CD8-positive, alpha-beta memory T cell (primary cell): ENCODE results near the gene SYMPK. TPM values are rescaled to one million over a fixed set of nuclear protein-coding genes. Genes with fewer than 3 reads are reported as not detected.

ENCODE experiments used
- CTCF ChIA-PET: fragments of 350-600 bp; sonication (Branson Sonifier 250); formaldehyde crosslinking; loops from one replicate; lab custom pipeline; 2021; ENCODE audit warnings: antibody characterized with exemption; lab: Charles Lee
- POLR2A ChIA-PET: fragments of 350-600 bp; sonication (Branson Sonifier 250); formaldehyde crosslinking; loops from one replicate; lab custom pipeline; 2021; ENCODE audit warnings: antibody characterized with exemption; lab: Charles Lee
- DNase-seq, 5 donors: peaks; one replicate each; pipeline versions ENCODE4 v3.0.0 to v3.0.0-alpha.2; 2020 to 2022; ENCODE audit warnings: mixed read lengths in 1 of 5
- H3K27ac ChIP-seq: one replicate; pipeline ENCODE4 v1.7.0; 2013; ENCODE audit warnings: low read depth, mild to moderate bottlenecking, low read length, moderate library complexity
- H3K27me3 ChIP-seq: 2 replicates; pipeline ENCODE4 v1.7.0; 2013; ENCODE audit warnings: low read length, mild to moderate bottlenecking; ENCODE audit not compliant: insufficient read depth, poor library complexity, severe bottlenecking
- H3K36me3 ChIP-seq: 2 replicates; pipeline ENCODE4 v1.7.0; 2013; ENCODE audit warnings: mild to moderate bottlenecking, low read length, moderate library complexity; ENCODE audit not compliant: insufficient read depth
- H3K4me1 ChIP-seq: 2 replicates; pipeline ENCODE4 v1.7.0; 2013; ENCODE audit warnings: mild to moderate bottlenecking, low read length, moderate library complexity; ENCODE audit not compliant: insufficient read depth
- H3K4me3 ChIP-seq: 2 replicates; pipeline ENCODE4 v1.7.0; 2013; ENCODE audit warnings: mild to moderate bottlenecking, low read length
- H3K9me3 ChIP-seq: 2 replicates; pipeline ENCODE4 v1.7.0; 2013; ENCODE audit warnings: mild to moderate bottlenecking, low read length
- H3K27ac Mint-ChIP-seq, 8 donors: one replicate each; pipeline ENCODE4 v1.8.0; 2020 to 2021; ENCODE audit warnings: mixed read lengths in 8 of 8, mild to moderate bottlenecking in 6 of 8, inconsistent platforms in 3 of 8, moderate library complexity in 3 of 8
- H3K27me3 Mint-ChIP-seq, 2 donors: one replicate each; pipeline ENCODE4 v1.8.0; 2020 to 2021; ENCODE audit warnings: mixed read lengths in 2 of 2, mild to moderate bottlenecking in 1 of 2, moderate library complexity in 1 of 2
- H3K36me3 Mint-ChIP-seq, 3 donors: one replicate each; pipeline ENCODE4 v1.8.0; 2020 to 2021; ENCODE audit warnings: mixed read lengths in 3 of 3, inconsistent platforms in 1 of 3, mild to moderate bottlenecking in 1 of 3
- H3K4me1 Mint-ChIP-seq, 3 donors: one replicate each; pipeline ENCODE4 v1.8.0; 2020 to 2021; ENCODE audit warnings: mixed read lengths in 3 of 3, inconsistent platforms in 1 of 3, mild to moderate bottlenecking in 1 of 3
- H3K4me3 Mint-ChIP-seq, 7 donors: one replicate each; pipeline ENCODE4 v1.8.0; 2020 to 2021; ENCODE audit warnings: mixed read lengths in 7 of 7, mild to moderate bottlenecking in 6 of 7, moderate library complexity in 4 of 7, inconsistent platforms in 2 of 7
- H3K9me3 Mint-ChIP-seq, 5 donors: one replicate each; pipeline ENCODE4 v1.8.0; 2020 to 2022; ENCODE audit warnings: mixed read lengths in 5 of 5, mild to moderate bottlenecking in 3 of 5, moderate library complexity in 2 of 5, inconsistent platforms in 1 of 5
- polyA plus RNA-seq: library from polyadenylated mRNA; unstranded; fragments of 300-500 nt; fragmentation: Illumina TruSeq; gene quantifications from one replicate; pipeline ENCODE4 v1.2.3, GENCODE V29; 2021
- total RNA-seq, 2 experiments: library from RNA; stranded (reverse); gene quantifications; one replicate each; pipeline ENCODE4 v1.2.3, GENCODE V29; 2021

The SYMPK gene
- total and polyA plus RNA-seq, 3 experiments from 2014 or later: 17.5 to 119 (median 116) TPM

DNA sequence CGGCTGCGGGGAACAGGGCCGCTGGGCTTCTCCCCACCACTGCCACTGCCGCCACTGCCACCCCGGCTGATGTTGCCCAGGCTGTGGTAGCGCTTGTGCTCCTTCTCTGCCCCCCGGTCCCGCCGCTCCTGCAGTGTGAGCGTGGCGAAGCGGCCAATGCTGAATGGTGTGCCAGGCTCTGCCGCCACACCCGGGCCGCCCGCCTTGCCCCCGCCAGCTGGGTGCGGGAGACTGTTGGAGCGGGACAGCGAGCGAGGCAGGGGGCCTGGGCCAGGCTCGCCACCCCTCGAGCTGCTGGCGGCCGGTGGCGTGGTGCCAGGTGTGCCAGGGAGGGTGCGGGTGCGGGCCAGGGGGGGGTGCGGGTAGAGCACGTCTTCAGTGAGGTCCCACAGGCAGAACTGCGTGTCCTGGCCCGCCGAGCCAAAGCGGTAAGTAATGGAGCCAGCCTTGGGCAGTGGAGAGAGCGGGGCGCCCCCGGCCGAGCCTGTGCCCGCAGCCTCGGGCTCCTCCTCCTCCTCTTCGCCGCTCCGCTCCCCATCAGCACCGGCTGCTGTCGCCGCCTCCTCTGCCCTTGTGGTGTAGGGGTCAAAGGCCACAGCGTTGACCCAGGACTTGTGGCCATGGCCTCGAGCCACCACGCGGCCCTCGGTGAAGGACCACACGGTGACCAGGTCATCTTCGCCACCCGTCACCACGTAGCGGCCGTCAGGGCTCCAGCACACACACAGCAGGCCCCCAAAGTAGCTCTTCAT, 77.0 kb downstream of the SYMPK start:
- Mint-ChIP-seq H3K9me3 (no peaks in the 10 kb centered on the region), H3K27ac (no peak overlapping the region), H3K27me3 (peaks cover 2 to 5% of the 10 kb centered on the region in 2 donors), H3K36me3 (peaks cover 15 to 51% (median 15%) of the 10 kb centered on the region in 3 donors), H3K4me1 (peaks cover 14 to 20% (median 16%) of the 10 kb centered on the region in 3 donors), H3K4me3 (no peak overlapping the region)
- H3K4me1 ChIP-seq: peaks cover 7% of the 10 kb centered on the region
- H3K4me3 ChIP-seq: no peak overlapping the region
- ChIA-PET CTCF (interaction anchor here (1.0 kb wide), 1 partner anchor 16 kb away, joined by 3 read pairs; no protein-coding TSS in a partner anchor), POLR2A (no interaction called here)
- H3K27ac ChIP-seq: no peak overlapping the region
- H3K9me3 ChIP-seq: no peaks in the 10 kb centered on the region
- DNase-seq: no peak
- H3K36me3 ChIP-seq: peaks cover 7% of the 10 kb centered on the region
- no peaks in the 10 kb centered on the region for H3K27me3 ChIP-seq

DNA sequence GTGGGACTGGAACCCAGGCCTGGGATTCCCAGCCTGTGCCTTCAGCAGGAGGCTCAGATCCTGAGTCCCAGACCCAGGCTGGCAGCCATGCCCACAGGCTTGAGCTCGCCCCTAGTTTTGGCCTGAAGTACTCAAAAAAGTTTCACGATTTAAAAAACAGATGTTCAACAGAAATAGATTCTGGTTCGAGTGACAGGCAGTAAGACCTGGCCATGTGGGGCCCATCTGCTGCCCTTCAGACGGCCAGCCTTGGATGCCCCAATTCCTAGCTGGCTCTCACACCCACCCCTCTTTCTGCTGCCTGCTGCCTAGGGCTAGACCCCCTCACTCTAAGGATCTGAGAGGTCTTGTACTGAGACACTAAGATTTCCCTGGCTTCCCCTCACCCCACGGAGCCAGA, 77.8 kb downstream of the SYMPK start:
- Mint-ChIP-seq H3K36me3 (peaks cover 15 to 47% (median 15%) of the 10 kb centered on the region in 3 donors), H3K4me1 (peaks cover 10 to 15% (median 14%) of the 10 kb centered on the region in 3 donors), H3K4me3 (no peak overlapping the region), H3K27me3 (peaks cover 7 to 8% of the 10 kb centered on the region in 2 donors), H3K9me3 (no peaks in the 10 kb centered on the region), H3K27ac (no peak overlapping the region)
- H3K4me3 ChIP-seq: no peak overlapping the region
- no peaks in the 10 kb centered on the region for H3K9me3 ChIP-seq
- no peak for DNase-seq
- POLR2A ChIA-PET: no interaction called here
- peaks cover 7% of the 10 kb centered on the region for H3K36me3 ChIP-seq
- CTCF ChIA-PET: no interaction called here
- H3K4me1 ChIP-seq: peaks cover 3% of the 10 kb centered on the region
- no peak overlapping the region for H3K27ac ChIP-seq
- no peaks in the 10 kb centered on the region for H3K27me3 ChIP-seq

GRCh38 chr19:45784096-45784495, 78.9 kb downstream of the SYMPK start:
- Histone ChIP-seq H3K27me3 (peaks cover 5% of the 10 kb centered on the region), H3K4me1 (peaks cover 12% of the 10 kb centered on the region), H3K27ac (no peak overlapping the region), H3K9me3 (no peaks in the 10 kb centered on the region), H3K36me3 (peaks cover 3% of the 10 kb centered on the region), H3K4me3 (no peak overlapping the region)
- POLR2A ChIA-PET: interaction anchor here (0.6 kb wide), 1 partner anchor 119 kb away, joined by 3 read pairs; no protein-coding TSS in a partner anchor
- Mint-ChIP-seq H3K27ac (no peak overlapping the region), H3K36me3 (peaks cover 13 to 43% (median 15%) of the 10 kb centered on the region in 3 donors), H3K4me3 (no peak overlapping the region), H3K9me3 (no peaks in the 10 kb centered on the region), H3K4me1 (peaks cover 16 to 25% (median 20%) of the 10 kb centered on the region in 3 donors), H3K27me3 (peaks cover 10 to 18% of the 10 kb centered on the region in 2 donors)
- CTCF ChIA-PET: no interaction called here
- no peak for DNase-seq

GRCh38 chr19:45782820-45783785, 79.8 kb downstream of the SYMPK start:
- no peaks in the 10 kb centered on the region for H3K9me3 ChIP-seq
- Mint-ChIP-seq H3K4me1 (peaks cover 19 to 24% (median 20%) of the 10 kb centered on the region in 3 donors), H3K27me3 (peaks cover 8 to 21% of the 10 kb centered on the region in 2 donors), H3K27ac (peak overlapping the region in 1 of 8 donors; percentile 14), H3K36me3 (peaks cover 6 to 36% (median 8%) of the 10 kb centered on the region in 3 donors), H3K9me3 (no peaks in the 10 kb centered on the region), H3K4me3 (no peak overlapping the region)
- H3K27me3 ChIP-seq: peaks cover 5% of the 10 kb centered on the region
- H3K36me3 ChIP-seq: no peaks in the 10 kb centered on the region
- H3K27ac ChIP-seq: no peak overlapping the region
- H3K4me1 ChIP-seq: peaks cover 20% of the 10 kb centered on the region
- H3K4me3 ChIP-seq: no peak overlapping the region
- POLR2A ChIA-PET: interaction anchor here (0.6 to 1.1 kb wide), 4 partner anchors 12 to 604 kb away, joined by 3 to 4 read pairs (median 4); partner anchors contain the start of gene SIX5
- DNase-seq: no peak
- CTCF ChIA-PET: interaction anchor here (0.8 to 1.0 kb wide), 2 partner anchors 13 to 14 kb away, joined by 3 to 4 read pairs; partner anchors contain the start of gene SIX5

- peaks cover 18 to 24% (median 18%) of the 10 kb centered on the region in 3 donors for H3K4me1 Mint-ChIP-seq
- ChIA-PET CTCF (interaction anchor here (0.6 to 1.1 kb wide), 2 partner anchors 13 to 35 kb away, joined by 3 to 5 read pairs; no protein-coding TSS in a partner anchor), POLR2A (interaction anchor here (0.6 to 1.2 kb wide), 4 partner anchors 12 to 603 kb away, joined by 3 to 4 read pairs (median 4); partner anchors contain the start of gene SIX5)
- H3K27ac Mint-ChIP-seq: no peak within 1 kb of the TSS
- Histone ChIP-seq H3K4me1 (peaks cover 20% of the 10 kb centered on the region), H3K4me3 (no peak within 1 kb of the TSS), H3K27me3 (peaks cover 5% of the 10 kb centered on the region), H3K27ac (no peak within 1 kb of the TSS), H3K9me3 (no peaks in the 10 kb centered on the region), H3K36me3 (no peaks in the 10 kb centered on the region)
- no peaks in the 10 kb centered on the region for H3K9me3 Mint-ChIP-seq
- H3K4me3 Mint-ChIP-seq: no peak within 1 kb of the TSS
- H3K36me3 Mint-ChIP-seq: peaks cover 0 to 34% (median 7%) of the 10 kb centered on the region in 3 donors
- peaks cover 8 to 21% of the 10 kb centered on the region in 2 donors for H3K27me3 Mint-ChIP-seq
- DNase-seq: no peak
Observed at GRCh38 chr19:45782162-45782691, 80.7 kb downstream of the SYMPK start, which contains the start of gene DMPK. TSS of gene DMPK (minus strand) at chr19:45782490. CDS start at chr19:45782352, 138 bp downstream.

GRCh38 chr19:45781214-45782161, 81.5 kb downstream of the SYMPK start:
- H3K4me3 Mint-ChIP-seq: no peak overlapping the region
- H3K36me3 ChIP-seq: no peaks in the 10 kb centered on the region
- H3K27me3 ChIP-seq: peaks cover 5% of the 10 kb centered on the region
- no peaks in the 10 kb centered on the region for H3K9me3 Mint-ChIP-seq
- H3K27ac Mint-ChIP-seq: no peak overlapping the region
- H3K4me3 ChIP-seq: no peak overlapping the region
- H3K4me1 ChIP-seq: peaks cover 20% of the 10 kb centered on the region
- CTCF ChIA-PET: interaction anchor here (0.6 to 1.1 kb wide), 2 partner anchors 12 to 35 kb away, joined by 3 to 5 read pairs; no protein-coding TSS in a partner anchor
- no peak overlapping the region for H3K27ac ChIP-seq
- H3K27me3 Mint-ChIP-seq: peaks cover 8 to 21% of the 10 kb centered on the region in 2 donors
- H3K4me1 Mint-ChIP-seq: peaks cover 18 to 24% (median 18%) of the 10 kb centered on the region in 3 donors
- peaks cover 2 to 34% (median 14%) of the 10 kb centered on the region in 3 donors for H3K36me3 Mint-ChIP-seq
- no peak for DNase-seq
- H3K9me3 ChIP-seq: no peaks in the 10 kb centered on the region
- POLR2A ChIA-PET: interaction anchor here (1.2 kb wide), 1 partner anchor 11 kb away, joined by 4 read pairs; no protein-coding TSS in a partner anchor
